ENCODE measurements around the gene ARID3C.

ARID3C gene

GRCh38 chr9:34588671-34589635 lies 39.9 kb downstream of the ARID3C start:
- no peak for DNase-seq (ENCODE audit: low read depth)
- no peak overlapping the region for H3K4me3 ChIP-seq (ENCODE audit: low read depth, low read length)
- TF ChIP-seq, protein P1, sequence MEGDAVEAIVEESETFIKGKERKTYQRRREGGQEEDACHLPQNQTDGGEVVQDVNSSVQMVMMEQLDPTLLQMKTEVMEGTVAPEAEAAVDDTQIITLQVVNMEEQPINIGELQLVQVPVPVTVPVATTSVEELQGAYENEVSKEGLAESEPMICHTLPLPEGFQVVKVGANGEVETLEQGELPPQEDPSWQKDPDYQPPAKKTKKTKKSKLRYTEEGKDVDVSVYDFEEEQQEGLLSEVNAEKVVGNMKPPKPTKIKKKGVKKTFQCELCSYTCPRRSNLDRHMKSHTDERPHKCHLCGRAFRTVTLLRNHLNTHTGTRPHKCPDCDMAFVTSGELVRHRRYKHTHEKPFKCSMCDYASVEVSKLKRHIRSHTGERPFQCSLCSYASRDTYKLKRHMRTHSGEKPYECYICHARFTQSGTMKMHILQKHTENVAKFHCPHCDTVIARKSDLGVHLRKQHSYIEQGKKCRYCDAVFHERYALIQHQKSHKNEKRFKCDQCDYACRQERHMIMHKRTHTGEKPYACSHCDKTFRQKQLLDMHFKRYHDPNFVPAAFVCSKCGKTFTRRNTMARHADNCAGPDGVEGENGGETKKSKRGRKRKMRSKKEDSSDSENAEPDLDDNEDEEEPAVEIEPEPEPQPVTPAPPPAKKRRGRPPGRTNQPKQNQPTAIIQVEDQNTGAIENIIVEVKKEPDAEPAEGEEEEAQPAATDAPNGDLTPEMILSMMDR (conservative IDR thresholded peaks at IDR 0.05; ENCODE audit: low read depth, low read length): no peak

DNA sequence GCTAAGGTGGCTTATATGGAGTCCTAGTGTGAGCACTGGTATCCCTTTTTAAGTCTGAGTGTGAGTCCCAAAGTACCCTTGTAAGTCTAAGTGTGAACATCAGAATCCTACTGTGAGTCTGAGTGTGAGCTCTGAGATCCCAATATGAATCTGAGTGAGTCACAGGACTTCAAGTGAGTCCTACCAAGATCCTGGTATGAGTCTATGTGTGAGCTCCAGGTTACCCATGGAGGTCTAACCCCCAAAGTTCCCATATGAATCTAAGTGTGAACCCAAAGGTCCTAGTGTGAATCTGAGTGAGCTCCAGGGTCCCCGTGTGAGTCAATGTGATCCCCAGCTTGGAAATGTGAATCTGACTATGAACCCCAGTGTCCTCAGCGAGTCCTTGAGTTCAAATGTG lies 41.6 kb downstream of the ARID3C start:
- DNase-seq (ENCODE audit: low read depth): no peak
- TF ChIP-seq, protein P1 (conservative IDR thresholded peaks at IDR 0.05; ENCODE audit: low read depth, low read length): no peak
- H3K4me3 ChIP-seq (ENCODE audit: low read depth, low read length): no peak overlapping the region

DNA sequence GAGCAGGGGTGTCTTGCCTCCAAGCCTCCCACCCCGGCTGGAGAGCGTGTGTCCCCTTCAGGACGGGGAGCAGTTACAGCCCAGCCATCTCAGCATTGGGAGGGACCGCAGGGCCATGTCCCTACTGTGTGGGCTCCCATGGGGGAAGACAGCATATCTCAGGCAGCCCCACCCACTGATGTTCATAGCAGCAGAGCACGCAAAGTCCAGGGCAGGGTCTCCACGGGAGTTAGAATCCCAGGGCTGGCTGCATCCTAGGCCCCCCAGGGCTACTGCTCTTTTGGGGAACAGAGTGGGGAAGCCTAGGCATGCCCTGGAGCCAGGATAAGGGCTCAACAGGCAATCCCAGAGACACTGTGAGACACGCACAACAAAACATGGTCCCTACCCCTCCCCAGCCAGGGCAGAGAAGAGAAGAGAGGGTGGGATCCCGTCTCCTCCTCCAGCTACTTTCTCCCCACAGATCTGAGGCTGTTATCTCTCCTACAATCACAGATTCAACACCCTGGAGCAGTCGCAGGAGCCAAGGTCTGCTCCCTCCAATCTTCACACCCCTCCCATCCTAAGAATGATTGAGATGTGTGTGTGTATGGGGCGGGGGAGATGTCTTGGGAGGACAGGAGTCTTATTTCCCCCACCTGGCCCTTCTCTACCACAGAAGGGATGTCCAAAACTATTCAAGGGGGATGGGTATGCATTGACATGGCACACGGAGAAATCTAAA lies 42.8 kb downstream of the ARID3C start:
- TF ChIP-seq, protein P1 (conservative IDR thresholded peaks at IDR 0.05; ENCODE audit: low read depth, low read length): no peak

DNA sequence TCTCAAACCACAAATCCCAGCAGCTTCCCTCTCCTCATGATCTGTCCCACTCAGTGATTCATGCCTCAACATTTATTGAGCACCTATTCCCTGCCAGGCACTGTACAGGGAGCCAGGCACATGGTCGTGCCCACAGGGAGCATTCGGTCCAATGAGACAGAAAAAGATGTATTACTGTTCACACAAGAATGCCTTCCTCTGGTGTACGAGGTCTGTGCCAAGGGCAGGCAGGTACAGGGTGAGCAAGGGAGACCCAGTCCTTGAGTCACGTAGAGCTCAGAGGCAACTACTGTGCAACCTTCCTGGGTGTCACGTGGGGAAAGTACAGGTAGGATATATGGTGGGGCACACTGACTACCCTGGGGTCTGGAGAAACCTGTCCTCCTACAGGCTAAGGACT lies 43.9 kb downstream of the ARID3C start:
- TF ChIP-seq, protein P1 (conservative IDR thresholded peaks at IDR 0.05; ENCODE audit: low read depth, low read length): no peak
- no peak overlapping the region for H3K4me3 ChIP-seq (ENCODE audit: low read depth, low read length)
- no peak for DNase-seq (ENCODE audit: low read depth)

More for the DNA sequence above, 42.8 kb downstream of the ARID3C start:
- no peak for DNase-seq (ENCODE audit: low read depth)
- no peak overlapping the region for H3K4me3 ChIP-seq (ENCODE audit: low read depth, low read length)

GRCh38 chr9:34582787-34583186 lies 46.1 kb downstream of the ARID3C start:
- H3K4me3 ChIP-seq (ENCODE audit: low read depth, low read length): no peak overlapping the region
- TF ChIP-seq, protein P1 (conservative IDR thresholded peaks at IDR 0.05; ENCODE audit: low read depth, low read length): no peak
- DNase-seq (ENCODE audit: low read depth): no peak

GRCh38 chr9:34581318-34581717 lies 47.5 kb downstream of the ARID3C start:
- TF ChIP-seq, protein P1 (conservative IDR thresholded peaks at IDR 0.05; ENCODE audit: low read depth, low read length): no peak
- DNase-seq (ENCODE audit: low read depth): no peak
- no peak overlapping the region for H3K4me3 ChIP-seq (ENCODE audit: low read depth, low read length)

Data from choroid plexus epithelial cell (primary cell).